ENCODE data around the gene KIZ.

DNA sequence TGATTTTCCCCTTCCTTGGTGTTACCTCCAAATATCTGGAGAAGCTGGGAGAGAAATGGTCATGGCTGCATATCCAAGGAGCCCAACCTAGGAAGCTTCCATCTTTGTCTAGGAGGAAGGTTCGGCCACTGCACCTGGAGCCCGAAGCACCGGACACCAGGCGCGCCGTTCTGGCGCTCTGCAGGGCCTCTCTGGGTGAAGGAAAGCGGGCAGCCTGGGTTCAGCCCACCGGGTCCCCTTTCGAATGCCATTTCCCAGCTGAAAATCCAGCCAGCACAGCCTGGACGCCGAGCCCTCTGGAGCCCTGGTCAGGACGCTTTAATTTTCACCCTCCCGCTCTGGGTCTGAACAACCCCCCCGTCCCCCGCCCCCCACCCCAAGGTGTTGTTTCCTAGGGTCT, 21.0 kb upstream of the KIZ start:
- TF ChIP-seq, protein P1, sequence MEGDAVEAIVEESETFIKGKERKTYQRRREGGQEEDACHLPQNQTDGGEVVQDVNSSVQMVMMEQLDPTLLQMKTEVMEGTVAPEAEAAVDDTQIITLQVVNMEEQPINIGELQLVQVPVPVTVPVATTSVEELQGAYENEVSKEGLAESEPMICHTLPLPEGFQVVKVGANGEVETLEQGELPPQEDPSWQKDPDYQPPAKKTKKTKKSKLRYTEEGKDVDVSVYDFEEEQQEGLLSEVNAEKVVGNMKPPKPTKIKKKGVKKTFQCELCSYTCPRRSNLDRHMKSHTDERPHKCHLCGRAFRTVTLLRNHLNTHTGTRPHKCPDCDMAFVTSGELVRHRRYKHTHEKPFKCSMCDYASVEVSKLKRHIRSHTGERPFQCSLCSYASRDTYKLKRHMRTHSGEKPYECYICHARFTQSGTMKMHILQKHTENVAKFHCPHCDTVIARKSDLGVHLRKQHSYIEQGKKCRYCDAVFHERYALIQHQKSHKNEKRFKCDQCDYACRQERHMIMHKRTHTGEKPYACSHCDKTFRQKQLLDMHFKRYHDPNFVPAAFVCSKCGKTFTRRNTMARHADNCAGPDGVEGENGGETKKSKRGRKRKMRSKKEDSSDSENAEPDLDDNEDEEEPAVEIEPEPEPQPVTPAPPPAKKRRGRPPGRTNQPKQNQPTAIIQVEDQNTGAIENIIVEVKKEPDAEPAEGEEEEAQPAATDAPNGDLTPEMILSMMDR (IDR thresholded peaks at IDR 0.05; ENCODE audit: borderline replicate concordance, extremely low read depth, low read length, poor library complexity, severe bottlenecking), result no peak
- no peak for TF ChIP-seq EZH2 (IDR thresholded peaks at IDR 0.05; ENCODE audit: borderline replicate concordance, low read depth, low read length, severe bottlenecking)

All from DND-41 (cell line).